Measurements from ENCODE around the gene ACADS. TPM values are rescaled to one million over a fixed set of nuclear protein-coding genes. Genes with fewer than 3 reads are reported as not detected.

Gene ACADS
- total RNA-seq, 1 donor from 2014 or later, result 93.8 TPM

DNA sequence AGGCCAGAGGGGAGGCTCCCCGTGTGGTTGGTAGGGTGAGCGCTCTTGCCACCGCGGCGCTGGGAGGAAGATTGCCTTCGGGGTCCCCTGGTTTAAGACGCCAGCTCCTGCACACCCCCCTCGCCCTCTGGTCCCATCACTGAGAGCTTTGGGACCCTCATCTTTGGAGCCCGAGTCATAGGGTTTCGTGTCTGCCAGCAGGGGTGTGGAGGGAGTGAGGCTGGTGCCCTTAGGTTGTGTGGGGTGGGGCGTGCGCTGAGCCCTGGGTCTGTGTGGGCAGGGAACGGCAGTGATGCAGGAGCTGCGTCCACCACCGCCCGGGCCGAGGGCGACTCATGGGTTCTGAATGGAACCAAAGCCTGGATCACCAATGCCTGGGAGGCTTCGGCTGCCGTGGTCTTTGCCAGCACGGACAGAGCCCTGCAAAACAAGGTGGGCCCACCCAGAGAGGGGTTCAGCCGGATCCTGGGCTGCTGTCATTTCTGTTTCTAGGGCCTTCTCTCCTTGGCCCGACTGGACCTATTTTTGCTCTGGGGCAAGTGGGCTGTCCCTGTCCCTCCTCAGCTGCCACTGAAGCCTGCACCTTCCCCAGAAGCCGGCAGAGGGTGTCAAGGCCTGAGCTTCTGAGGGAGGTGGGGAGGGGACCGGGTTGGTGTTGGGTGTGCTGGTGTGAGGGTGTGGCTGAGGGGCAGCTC is 12.1 kb downstream of the ACADS start:
- H3K27ac ChIP-seq (replicated peaks), result no peak overlapping the region
- intact Hi-C loops (cut with micrococcal nuclease), result loop anchor here (2.0 kb wide), 1 partner anchor 65 kb away; no protein-coding TSS in a partner anchor
- TF ChIP-seq, protein P1, sequence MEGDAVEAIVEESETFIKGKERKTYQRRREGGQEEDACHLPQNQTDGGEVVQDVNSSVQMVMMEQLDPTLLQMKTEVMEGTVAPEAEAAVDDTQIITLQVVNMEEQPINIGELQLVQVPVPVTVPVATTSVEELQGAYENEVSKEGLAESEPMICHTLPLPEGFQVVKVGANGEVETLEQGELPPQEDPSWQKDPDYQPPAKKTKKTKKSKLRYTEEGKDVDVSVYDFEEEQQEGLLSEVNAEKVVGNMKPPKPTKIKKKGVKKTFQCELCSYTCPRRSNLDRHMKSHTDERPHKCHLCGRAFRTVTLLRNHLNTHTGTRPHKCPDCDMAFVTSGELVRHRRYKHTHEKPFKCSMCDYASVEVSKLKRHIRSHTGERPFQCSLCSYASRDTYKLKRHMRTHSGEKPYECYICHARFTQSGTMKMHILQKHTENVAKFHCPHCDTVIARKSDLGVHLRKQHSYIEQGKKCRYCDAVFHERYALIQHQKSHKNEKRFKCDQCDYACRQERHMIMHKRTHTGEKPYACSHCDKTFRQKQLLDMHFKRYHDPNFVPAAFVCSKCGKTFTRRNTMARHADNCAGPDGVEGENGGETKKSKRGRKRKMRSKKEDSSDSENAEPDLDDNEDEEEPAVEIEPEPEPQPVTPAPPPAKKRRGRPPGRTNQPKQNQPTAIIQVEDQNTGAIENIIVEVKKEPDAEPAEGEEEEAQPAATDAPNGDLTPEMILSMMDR (IDR thresholded peaks at IDR 0.05; ENCODE audit: borderline replicate concordance), result peak; percentile 15
- DNase-seq, result no peak
- no peaks in the 10 kb centered on the region for H3K4me1 ChIP-seq
- H3K4me3 ChIP-seq, result no peak overlapping the region
- no peaks in the 10 kb centered on the region for H3K9me3 ChIP-seq (replicated peaks)
- H3K36me3 ChIP-seq, result peaks cover 26% of the 10 kb centered on the region
- H3K27me3 ChIP-seq (ENCODE audit: low read depth), result no peaks in the 10 kb centered on the region

DNA sequence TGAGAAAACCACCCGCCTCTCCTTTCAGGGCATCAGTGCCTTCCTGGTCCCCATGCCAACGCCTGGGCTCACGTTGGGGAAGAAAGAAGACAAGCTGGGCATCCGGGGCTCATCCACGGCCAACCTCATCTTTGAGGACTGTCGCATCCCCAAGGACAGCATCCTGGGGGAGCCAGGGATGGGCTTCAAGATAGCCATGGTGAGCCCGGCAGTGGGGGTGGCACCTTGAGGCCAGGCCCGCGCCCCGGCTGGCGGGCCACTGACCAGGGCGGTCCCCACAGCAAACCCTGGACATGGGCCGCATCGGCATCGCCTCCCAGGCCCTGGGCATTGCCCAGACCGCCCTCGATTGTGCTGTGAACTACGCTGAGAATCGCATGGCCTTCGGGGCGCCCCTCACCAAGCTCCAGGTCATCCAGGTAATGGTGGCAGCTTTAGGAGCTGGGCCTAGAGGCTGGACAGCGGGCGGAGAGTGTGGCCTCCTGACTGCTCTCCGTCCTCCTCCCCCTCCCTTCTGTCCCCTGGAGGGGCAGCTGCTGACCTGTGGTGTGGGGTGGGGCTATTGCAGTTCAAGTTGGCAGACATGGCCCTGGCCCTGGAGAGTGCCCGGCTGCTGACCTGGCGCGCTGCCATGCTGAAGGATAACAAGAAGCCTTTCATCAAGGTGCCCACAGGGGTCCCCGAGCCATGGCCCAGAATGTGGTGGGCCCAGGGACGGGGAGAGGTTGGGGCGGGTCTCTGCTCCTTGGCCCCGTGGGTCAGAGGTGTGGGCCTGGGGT is 12.8 kb downstream of the ACADS start:
- Histone ChIP-seq H3K9me3 (replicated peaks) (no peaks in the 10 kb centered on the region), H3K27me3 (ENCODE audit: low read depth) (no peaks in the 10 kb centered on the region), H3K27ac (replicated peaks) (no peak overlapping the region), H3K4me1 (no peaks in the 10 kb centered on the region), H3K36me3 (peaks cover 26% of the 10 kb centered on the region), H3K4me3 (no peak overlapping the region)
- no peak for DNase-seq
- TF ChIP-seq, protein P1 (IDR thresholded peaks at IDR 0.05; ENCODE audit: borderline replicate concordance), result no peak
- intact Hi-C loops (cut with micrococcal nuclease), result no loop called here

DNA sequence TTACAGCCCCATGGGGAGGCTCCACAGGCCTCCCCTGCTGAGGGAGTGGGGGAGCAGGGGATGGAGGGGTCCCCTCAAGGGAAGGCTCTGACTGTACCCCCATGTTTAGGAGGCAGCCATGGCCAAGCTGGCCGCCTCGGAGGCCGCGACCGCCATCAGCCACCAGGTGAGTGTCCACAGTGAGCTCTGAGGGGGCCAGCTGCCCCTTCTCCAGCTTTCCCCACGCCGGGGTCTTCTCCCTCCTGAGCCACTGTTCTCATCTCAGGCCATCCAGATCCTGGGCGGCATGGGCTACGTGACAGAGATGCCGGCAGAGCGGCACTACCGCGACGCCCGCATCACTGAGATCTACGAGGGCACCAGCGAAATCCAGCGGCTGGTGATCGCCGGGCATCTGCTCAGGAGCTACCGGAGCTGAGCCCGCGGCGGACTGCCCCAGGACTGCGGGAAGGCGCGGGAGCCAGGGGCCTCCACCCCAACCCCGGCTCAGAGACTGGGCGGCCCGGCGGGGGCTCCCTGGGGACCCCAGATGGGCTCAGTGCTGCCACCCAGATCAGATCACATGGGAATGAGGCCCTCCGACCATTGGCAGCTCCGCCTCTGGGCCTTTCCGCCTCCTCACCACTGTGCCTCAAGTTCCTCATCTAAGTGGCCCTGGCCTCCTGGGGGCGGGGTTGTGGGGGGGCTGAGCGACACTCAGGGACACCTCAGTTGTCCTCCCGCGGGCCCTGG is 13.6 kb downstream of the ACADS start:
- no peak for DNase-seq
- no peak overlapping the region for H3K27ac ChIP-seq (replicated peaks)
- TF ChIP-seq, protein P1 (IDR thresholded peaks at IDR 0.05; ENCODE audit: borderline replicate concordance), result no peak
- H3K27me3 ChIP-seq (ENCODE audit: low read depth), result no peaks in the 10 kb centered on the region
- H3K4me3 ChIP-seq, result no peak overlapping the region
- peaks cover 22% of the 10 kb centered on the region for H3K36me3 ChIP-seq
- H3K4me1 ChIP-seq, result no peaks in the 10 kb centered on the region
- intact Hi-C loops (cut with micrococcal nuclease), result no loop called here
- no peaks in the 10 kb centered on the region for H3K9me3 ChIP-seq (replicated peaks)

DNA sequence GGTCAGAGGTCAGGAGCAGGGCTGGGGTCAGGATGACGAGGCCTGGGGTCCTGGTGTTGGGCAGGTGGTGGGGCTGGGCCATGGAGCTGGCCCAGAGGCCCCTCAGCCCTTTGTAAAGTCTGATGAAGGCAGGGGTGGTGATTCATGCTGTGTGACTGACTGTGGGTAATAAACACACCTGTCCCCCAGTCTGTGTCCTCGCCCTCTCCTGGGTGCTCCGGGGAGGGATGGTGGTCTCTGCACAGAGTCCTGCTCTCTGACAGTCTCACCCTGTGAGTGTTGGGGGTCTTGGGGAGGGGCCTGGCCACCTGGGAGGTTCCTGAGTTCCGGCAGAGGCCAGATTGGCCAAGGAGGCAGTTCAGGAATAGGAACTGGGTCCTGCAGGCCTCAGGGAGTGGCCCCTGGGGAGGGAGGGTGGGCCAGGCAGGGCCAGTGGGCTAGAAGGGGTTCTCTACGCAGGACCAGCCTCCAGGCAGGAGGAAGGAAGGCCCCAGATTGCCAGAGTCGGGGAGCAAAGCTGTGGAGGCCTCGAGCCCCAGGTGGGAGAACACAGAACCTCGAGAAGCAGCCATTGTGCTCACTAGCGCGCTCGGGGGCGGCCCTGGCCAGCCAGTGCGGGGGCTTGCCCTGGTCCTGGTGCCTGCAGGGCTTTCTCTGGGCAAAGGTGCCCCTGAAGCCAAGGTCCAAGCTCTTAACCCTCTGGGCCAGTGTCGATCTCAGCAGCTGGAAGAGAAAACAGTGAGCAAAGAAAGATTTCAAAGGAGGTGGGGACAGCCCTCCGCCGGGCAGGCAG is 14.4 kb downstream of the ACADS start:
- Histone ChIP-seq H3K27me3 (ENCODE audit: low read depth) (no peaks in the 10 kb centered on the region), H3K4me3 (no peak overlapping the region), H3K4me1 (no peaks in the 10 kb centered on the region)

More for the DNA sequence above, 14.4 kb downstream of the ACADS start:
- Histone ChIP-seq H3K27ac (replicated peaks) (no peak overlapping the region), H3K36me3 (peaks cover 19% of the 10 kb centered on the region), H3K9me3 (replicated peaks) (no peaks in the 10 kb centered on the region)
- DNase-seq, result no peak
- intact Hi-C loops (cut with micrococcal nuclease), result no loop called here
- TF ChIP-seq, protein P1 (IDR thresholded peaks at IDR 0.05; ENCODE audit: borderline replicate concordance), result no peak

Measured in left ventricle myocardium inferior (tissue), 1 donor.